ENCODE results near the gene KIAA1549.

GRCh38 chr7:138819625-138820024 is 161.6 kb downstream of the KIAA1549 start:
- no peak for TF ChIP-seq CTCF (IDR thresholded peaks at IDR 0.05)
- no peak for TF ChIP-seq EP300 (IDR thresholded peaks at IDR 0.05)
- TF ChIP-seq POLR2A (IDR thresholded peaks at IDR 0.05), result no peak

Measured in stomach (tissue), 4 donors.